ENCODE data around the gene ANAPC2.

Gene ANAPC2

GRCh38 chr9:137188490-137189296 is at the start of gene ANAPC2, which contains the start of gene SSNA1:
Gene ANAPC2, minus strand, starts transcription at chr9:137188560. Its CDS starts 28 bp downstream, at chr9:137188532.
Gene SSNA1, plus strand, starts transcription at chr9:137188676. Its CDS starts 51 bp downstream, at chr9:137188727.
- DNase-seq, result peak; percentile 100

GRCh38 chr9:137236936-137237421 is 48.6 kb upstream of the ANAPC2 start:
- DNase-seq, result no peak

- DNase-seq, result peak; percentile 97
Observed at GRCh38 chr9:137236238-137236935, 48.0 kb upstream of the ANAPC2 start.

- DNase-seq, result no peak
Observed at GRCh38 chr9:137235424-137236237, 47.3 kb upstream of the ANAPC2 start.

- no peak for DNase-seq
Observed at GRCh38 chr9:137234758-137235423, 46.5 kb upstream of the ANAPC2 start.

- no peak for DNase-seq
Observed at GRCh38 chr9:137234055-137234697, 45.8 kb upstream of the ANAPC2 start.

- no peak for DNase-seq
Observed at GRCh38 chr9:137233143-137233980, 45.0 kb upstream of the ANAPC2 start.

- no peak for DNase-seq
Observed at GRCh38 chr9:137232510-137232909, 44.1 kb upstream of the ANAPC2 start.

- DNase-seq, result no peak
Observed at GRCh38 chr9:137232101-137232500, 43.7 kb upstream of the ANAPC2 start.

GRCh38 chr9:137231372-137232039 is 43.1 kb upstream of the ANAPC2 start:
- DNase-seq, result no peak

GRCh38 chr9:137230705-137231371 is 42.5 kb upstream of the ANAPC2 start, which contains the start of gene SLC34A3:
Gene SLC34A3, plus strand, starts transcription at chr9:137230901. Its CDS starts 802 bp downstream, at chr9:137231703.
- DNase-seq, result no peak

GRCh38 chr9:137229903-137230704 is 41.7 kb upstream of the ANAPC2 start:
- no peak for DNase-seq

GRCh38 chr9:137228968-137229896 is 40.9 kb upstream of the ANAPC2 start:
- DNase-seq, result no peak

GRCh38 chr9:137228506-137228967 is 40.2 kb upstream of the ANAPC2 start:
- no peak for DNase-seq

- DNase-seq, result no peak
Observed at GRCh38 chr9:137227853-137228505, 39.6 kb upstream of the ANAPC2 start.

GRCh38 chr9:137227054-137227852 is 38.9 kb upstream of the ANAPC2 start, which contains the start of gene RNF224:
Gene RNF224, plus strand, starts transcription at chr9:137227502. Its CDS starts 834 bp downstream, at chr9:137228336.
- DNase-seq, result peak; percentile 91

Data from activated CD8-positive, alpha-beta memory T cell treated with anti-CD3 and anti-CD28 coated beads, Interleukin-2, amount 50 U/mL, for 48 hours (primary cell).